Measurements from ENCODE around the gene EXD2. TPM values are rescaled to one million over a fixed set of nuclear protein-coding genes. Genes with fewer than 3 reads are reported as not detected.

EXD2 gene
- total RNA-seq, 1 donor from 2014 or later, result 17.7 TPM

- DNase-seq (no peak), ATAC-seq (no peak)
- intact Hi-C loops (cut with micrococcal nuclease), result loop anchor here (5.0 kb wide), 1 partner anchor 211 kb away; no protein-coding TSS in a partner anchor
Observed at GRCh38 chr14:69241577-69241976, 50.3 kb downstream of the EXD2 start.

DNA sequence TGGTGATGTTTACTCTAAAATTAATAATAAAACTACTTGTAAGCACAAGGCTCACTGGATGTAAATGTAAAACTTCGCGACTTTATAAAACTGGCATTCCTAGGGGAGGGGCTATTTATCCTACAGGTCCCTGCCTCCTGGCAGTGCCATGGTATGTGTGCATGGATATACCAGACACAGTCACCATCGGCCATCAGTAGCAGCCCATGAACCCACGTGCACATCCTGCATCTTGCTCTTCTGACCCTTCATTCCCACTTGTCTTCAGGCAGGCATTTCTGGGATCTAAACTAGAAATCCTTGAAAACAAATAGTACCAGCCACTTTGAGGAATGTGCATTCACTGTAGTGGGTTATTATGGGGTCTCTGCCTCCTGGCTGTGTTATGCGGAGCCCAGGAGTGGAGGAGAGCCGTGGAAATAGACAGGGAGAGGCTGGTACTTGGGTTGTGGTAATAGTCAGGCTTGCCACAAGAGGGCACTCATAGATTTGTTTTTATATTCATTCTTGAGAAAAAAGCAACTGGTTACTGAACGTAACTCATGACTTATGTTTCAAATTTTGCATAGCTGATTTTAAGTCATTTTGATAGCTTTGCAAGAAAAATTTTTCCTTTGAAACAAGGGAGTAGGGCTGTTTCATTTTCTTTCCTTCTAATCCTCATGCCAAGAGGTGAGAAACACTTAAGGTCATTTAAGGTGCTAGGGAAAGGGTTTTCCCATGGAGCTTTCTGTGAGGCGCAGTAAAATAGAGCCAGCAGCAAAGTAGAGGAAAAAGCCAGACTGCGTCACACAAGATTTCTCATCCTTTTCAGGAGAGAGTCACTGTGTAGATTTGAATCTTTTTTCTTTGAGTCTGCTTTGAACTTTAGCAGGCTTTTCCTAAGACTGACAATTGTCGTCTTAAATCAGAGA lies 51.3 kb downstream of the EXD2 start:
- peak; percentile 69 for ATAC-seq
- DNase-seq, result no peak
- intact Hi-C loops (cut with micrococcal nuclease), result loop anchor here (5.0 kb wide), 1 partner anchor 210 kb away; no protein-coding TSS in a partner anchor

GRCh38 chr14:69244946-69245345 lies 53.6 kb downstream of the EXD2 start:
- intact Hi-C loops (cut with micrococcal nuclease), result loop anchor here (5.0 kb wide), 1 partner anchor 207 kb away; no protein-coding TSS in a partner anchor
- DNase-seq, result no peak

DNA sequence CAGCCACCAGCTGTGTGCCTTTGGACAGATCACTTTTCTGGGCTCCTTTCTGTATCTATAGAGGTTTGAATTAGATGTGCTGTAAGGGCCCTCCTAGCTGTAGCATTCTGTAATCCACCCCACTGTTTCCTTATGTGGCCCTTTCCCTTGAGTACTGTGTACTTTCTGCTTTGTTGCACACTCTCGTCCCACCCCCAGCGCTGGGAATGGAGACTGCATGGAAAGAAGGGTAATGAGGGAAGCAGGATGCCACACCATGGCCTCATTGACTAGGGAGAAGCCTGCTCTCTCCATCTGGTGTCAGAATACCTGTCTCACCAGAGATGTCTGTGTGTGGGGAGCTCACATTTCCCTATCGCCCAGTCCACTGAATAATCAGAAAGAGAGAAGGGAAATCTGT lies 55.0 kb downstream of the EXD2 start:
- DNase-seq (no peak), ATAC-seq (no peak)
- intact Hi-C loops (cut with micrococcal nuclease), result no loop called here

More at GRCh38 chr14:69244946-69245345, 53.6 kb downstream of the EXD2 start:
- no peak for ATAC-seq

GRCh38 chr14:69247676-69248440 lies 56.6 kb downstream of the EXD2 start:
- ATAC-seq (peak; percentile 88), DNase-seq (no peak)
- intact Hi-C loops (cut with micrococcal nuclease), result no loop called here

DNA sequence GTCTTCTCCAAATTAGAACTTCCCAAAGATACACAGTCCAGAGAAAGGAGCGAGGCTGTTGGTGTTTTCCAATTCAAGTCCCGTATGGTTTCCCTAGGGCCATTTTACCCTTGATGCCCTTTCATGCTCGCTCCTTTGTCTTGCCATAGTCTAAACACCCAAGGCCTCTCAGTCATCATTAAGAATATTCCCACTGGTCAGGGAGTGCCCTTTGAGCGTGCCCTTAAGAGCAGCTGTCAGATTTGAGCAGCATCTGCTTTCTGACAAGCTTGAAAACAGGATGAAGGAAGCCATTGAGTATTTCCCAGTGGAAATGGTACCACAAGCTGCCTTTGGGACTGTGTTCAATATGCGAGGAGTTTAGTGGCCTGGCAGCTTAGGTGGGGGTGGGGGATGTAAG lies 58.3 kb downstream of the EXD2 start:
- DNase-seq (no peak), ATAC-seq (no peak)
- intact Hi-C loops (cut with micrococcal nuclease), result loop anchor here (10.0 kb wide), 1 partner anchor 115 kb away; no protein-coding TSS in a partner anchor

GRCh38 chr14:69252851-69253250 lies 61.6 kb downstream of the EXD2 start:
- intact Hi-C loops (cut with micrococcal nuclease), result loop anchor here (10.0 kb wide), 1 partner anchor 112 kb away; no protein-coding TSS in a partner anchor
- DNase-seq (no peak), ATAC-seq (no peak)

DNA sequence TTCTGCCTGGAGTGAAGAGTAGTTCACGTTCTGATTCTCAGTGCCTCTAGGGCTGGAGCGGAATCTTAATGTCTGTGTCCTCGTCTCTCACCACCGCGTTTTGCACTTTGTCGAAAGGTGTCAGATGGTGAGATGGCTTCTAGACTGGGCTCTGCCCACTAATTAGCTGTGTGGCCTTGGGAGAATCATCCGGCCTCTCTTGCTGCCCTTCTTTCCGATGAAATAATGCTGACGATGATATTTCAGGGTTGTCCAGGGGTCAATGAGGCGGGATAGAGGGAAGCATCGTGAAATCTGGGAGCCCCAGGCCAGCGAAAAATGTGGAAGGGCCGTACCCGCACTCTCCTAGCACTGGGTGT lies 67.8 kb downstream of the EXD2 start:
- intact Hi-C loops (cut with micrococcal nuclease), result loop anchor here (10.0 kb wide), 1 partner anchor 106 kb away; no protein-coding TSS in a partner anchor
- ATAC-seq (no peak), DNase-seq (no peak)

GRCh38 chr14:69259527-69260189 lies 68.4 kb downstream of the EXD2 start, which contains the start of gene GALNT16:
Gene GALNT16 (plus strand): TSS chr14:69260158. CDS start chr14:69260291, 133 bp downstream.
- intact Hi-C loops (cut with micrococcal nuclease), result loop anchor here (10.0 kb wide), 1 partner anchor 105 kb away; no protein-coding TSS in a partner anchor
- DNase-seq (peak; percentile 74), ATAC-seq (peak; percentile 44)

GRCh38 chr14:69260190-69260860 lies 69.0 kb downstream of the EXD2 start:
- peak; percentile 52 for DNase-seq
- peak; percentile 16 for ATAC-seq

DNA sequence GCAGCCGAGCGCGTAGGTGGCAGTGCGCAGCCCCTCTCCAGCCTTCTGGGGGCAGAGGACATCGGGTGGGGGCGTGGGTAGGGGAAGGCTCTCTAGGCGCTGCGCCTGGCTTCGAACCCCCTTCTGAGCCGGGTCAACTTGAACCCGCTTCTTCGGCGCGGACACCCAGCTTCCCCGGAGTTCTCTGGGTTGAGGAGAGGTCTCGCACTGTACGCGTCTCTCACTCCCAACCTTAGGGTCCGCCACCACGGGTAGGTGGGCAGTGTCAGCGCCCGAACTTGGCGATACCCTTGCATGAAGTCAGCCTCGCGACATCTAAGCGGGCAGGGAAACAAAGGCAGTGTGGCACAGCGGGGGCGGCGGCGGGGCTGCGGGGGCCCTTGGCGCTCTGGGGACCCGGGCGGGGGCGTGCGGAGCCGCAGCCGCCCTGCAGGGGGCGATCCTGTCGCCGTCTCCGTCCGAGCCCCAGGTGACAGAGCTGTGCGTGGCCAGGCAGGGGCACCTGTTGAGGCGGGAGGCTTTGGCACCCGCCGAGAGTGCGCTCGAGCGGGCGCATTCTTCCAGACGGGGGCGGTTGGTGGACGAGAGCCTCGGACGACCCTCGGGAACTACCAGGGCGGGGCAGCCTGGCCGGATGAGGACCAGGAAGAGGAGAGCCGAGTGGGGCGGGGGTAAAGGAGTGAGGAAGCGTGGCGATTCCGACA lies 69.7 kb downstream of the EXD2 start:
- intact Hi-C loops (cut with micrococcal nuclease), result no loop called here
- peak; percentile 82 for DNase-seq
- ATAC-seq, result peak; percentile 74

More at GRCh38 chr14:69260190-69260860, 69.0 kb downstream of the EXD2 start:
- intact Hi-C loops (cut with micrococcal nuclease), result no loop called here

DNA sequence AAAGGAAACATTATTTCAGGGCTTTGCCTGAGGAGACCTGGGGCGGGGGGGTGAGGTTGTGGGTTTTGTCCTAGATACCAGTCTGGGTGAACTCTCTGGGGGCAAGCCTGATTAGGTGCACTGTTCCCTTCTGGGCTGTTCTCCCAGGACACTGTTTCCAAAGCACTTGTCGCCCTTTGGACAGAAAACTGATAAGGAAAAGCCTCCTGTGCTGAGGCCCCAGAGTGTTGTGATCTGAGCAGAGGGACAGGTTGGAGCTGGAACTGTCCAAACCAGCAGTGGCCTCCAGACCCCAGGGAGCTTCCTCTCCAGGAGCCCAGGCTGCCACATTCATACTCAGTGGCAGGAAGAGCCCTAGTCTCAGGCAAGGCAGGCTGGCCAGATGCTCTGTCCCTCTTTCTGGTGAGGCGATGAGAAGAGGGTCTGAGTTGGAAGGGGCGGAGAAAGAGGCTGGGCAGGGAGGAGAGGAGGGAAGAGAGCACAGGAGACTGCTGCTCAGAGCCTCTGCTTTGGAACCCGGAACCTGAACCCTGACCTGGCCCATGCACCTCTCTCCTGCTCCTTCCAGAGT lies 70.5 kb downstream of the EXD2 start:
- intact Hi-C loops (cut with micrococcal nuclease), result no loop called here
- peak; percentile 72 for DNase-seq
- peak; percentile 70 for ATAC-seq

- DNase-seq (no peak), ATAC-seq (no peak)
- intact Hi-C loops (cut with micrococcal nuclease), result no loop called here
Observed at GRCh38 chr14:69262516-69262915, 71.2 kb downstream of the EXD2 start.

DNA sequence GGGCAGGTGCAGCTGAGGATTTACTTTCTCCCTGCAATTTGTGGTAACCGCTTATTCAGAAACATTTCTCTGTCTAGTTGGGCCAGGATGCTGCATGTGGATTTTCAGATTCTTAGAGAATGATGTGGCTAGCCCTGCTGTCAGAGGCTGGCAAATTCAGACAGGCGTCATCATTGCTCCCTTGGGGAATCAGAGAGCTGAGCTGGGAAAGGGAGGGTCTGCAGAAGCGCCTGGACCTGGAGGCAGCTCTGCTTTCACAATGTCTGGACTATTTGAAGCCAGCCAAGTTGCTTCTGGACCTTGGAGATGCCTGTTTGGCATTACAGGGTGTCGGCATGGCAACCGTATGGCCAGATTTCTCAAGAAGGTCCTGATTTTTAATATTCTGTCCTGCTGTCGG lies 72.1 kb downstream of the EXD2 start:
- intact Hi-C loops (cut with micrococcal nuclease), result no loop called here

GRCh38 chr14:69263771-69264170 lies 72.5 kb downstream of the EXD2 start:
- no peak for ATAC-seq
- intact Hi-C loops (cut with micrococcal nuclease), result no loop called here
- peak; percentile 57 for DNase-seq

More for the DNA sequence above, 72.1 kb downstream of the EXD2 start:
- ATAC-seq (peak; percentile 22), DNase-seq (peak; percentile 69)

DNA sequence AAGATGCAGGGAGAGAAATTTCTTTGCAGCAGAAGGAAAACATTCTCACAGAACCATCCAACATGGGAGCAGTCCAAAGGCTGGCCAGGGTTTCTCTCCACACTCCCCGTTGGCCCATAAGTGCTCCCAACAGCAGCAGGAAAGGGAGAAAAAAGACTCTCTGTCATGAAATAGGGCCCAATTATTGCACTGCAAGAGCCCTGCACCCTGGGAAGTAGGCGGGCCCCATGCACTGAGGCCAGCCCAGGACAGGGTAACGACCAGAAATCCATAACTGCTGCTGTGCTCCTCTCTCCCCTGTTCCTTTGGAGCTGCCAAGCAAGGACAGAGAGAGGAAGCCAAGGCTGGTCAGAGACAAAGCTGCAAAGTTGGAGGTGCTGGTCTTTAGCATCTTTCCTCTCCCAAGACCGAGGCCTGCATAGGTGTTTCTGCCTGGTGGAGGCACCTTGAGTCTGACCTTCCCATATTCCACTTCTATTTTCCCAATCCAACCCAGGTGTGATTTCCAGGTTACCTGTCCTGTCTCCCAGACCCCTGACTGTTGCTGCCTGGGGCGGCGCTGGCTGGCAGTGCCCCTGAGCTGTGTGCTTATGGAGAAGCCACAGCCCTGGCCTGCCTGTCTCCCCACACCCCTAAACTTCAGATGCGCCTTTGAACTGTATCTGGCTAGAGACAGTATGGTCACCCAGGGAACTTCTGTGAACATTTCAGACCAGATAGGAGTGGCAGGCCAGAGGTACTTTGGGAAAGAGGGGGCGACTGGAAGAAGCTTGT lies 75.5 kb downstream of the EXD2 start:
- peak; percentile 37 for DNase-seq
- intact Hi-C loops (cut with micrococcal nuclease), result no loop called here

DNA sequence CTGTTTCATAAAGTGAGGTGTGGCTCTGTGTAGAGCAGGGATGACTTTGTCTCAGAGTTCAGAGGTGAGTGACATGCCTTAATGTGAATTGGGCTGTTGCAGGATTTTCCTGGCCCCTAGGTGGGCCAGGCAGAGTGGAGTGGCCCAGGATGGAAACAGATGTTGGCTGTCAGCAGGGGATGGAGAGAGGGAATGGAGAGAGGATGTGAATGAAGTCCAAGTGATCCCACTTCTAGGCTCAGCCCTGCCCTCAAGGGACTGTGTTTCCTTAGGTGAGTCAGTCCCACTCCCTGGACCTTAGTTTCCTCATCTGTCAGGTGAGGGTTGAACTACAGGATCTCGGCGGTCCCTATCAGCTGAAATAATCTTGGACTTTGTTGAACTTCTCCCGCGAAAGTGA lies 76.2 kb downstream of the EXD2 start:
- intact Hi-C loops (cut with micrococcal nuclease), result no loop called here
- ATAC-seq, result no peak
- DNase-seq, result no peak

More for the DNA sequence above, 75.5 kb downstream of the EXD2 start:
- no peak for ATAC-seq
